Erythroblast (primary cell): ENCODE results near the gene QSOX1.

ENCODE experiments used
- GATA1 ChIP-seq: IDR thresholded peaks from 2 replicates; pipeline ENCODE4 v1.6.1; 2011; ENCODE audit warnings: low read depth, mild to moderate bottlenecking, control low read depth, low read length, moderate library complexity
- POLR2A ChIP-seq: IDR thresholded peaks from 2 replicates; pipeline ENCODE4 v1.6.1; 2011; ENCODE audit warnings: mild to moderate bottlenecking, low read length

GRCh38 chr1:180192172-180192571, 37.5 kb downstream of the QSOX1 start:
- no peak for TF ChIP-seq POLR2A
- no peak for TF ChIP-seq GATA1
